ENCODE measurements around the gene SLC30A3. TPM values are rescaled to one million over a fixed set of nuclear protein-coding genes. Genes with fewer than 3 reads are reported as not detected.
"Not testable (repeated sequence)": the region's sequence is repeated elsewhere in the genome, so short reads cannot be mapped to it uniquely, and the experiment has no call there.

SLC30A3 gene
- total RNA-seq, 1 experiment from 2014 or later = not detected

DNA sequence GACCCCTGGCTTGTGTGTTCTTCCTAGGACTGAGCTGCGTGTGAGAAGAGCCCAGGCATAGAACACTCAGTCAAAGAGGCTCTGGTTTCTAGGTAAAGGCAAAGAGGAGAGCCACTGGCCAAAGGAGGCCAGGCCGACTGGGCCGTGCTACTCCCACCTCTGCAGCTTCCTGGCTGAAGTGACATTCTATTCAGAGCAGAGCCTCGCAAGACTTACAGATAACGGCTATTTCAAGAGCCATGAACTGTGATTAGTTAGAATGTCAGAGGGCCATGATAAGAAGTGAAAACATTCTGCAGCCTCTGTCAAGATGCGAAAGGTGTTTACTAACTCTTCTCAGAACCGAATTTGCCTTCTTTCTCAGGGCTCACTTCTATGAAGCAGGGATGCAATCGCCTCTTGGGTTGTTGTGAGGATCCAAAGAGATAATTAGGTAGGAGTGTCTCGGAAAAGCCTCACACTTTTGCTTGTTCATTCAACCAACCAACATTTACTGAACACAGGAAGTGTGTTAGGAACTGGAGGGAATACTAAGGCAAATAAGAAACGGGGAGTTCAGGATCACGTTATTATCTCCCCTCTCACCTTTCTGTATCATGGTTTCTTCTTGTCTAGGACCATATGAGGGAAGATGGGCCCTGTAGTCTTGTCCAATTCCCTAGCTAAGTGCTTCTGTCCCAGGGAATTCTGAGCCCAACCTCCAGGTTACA is 8.9 kb upstream of the SLC30A3 start:
- H3K27me3 Mint-ChIP-seq (ENCODE audit: insufficient read depth, unreplicated experiment) = peaks cover 1% of the 10 kb centered on the region
- no peaks in the 10 kb centered on the region for H3K9me3 Mint-ChIP-seq (ENCODE audit: unreplicated experiment)
- H3K4me1 Mint-ChIP-seq (ENCODE audit: insufficient read depth, unreplicated experiment) = peaks cover 7% of the 10 kb centered on the region
- intact Hi-C loops (cut with micrococcal nuclease) = no loop called here
- peaks cover 12% of the 10 kb centered on the region for H3K36me3 Mint-ChIP-seq (ENCODE audit: insufficient read depth, unreplicated experiment)
- ChIA-PET CTCF (interaction anchor here (0.6 to 2.1 kb wide), 4 partner anchors 8 to 254 kb away, joined by 3 to 19 read pairs (median 4); no protein-coding TSS in a partner anchor), POLR2A (interaction anchor here (1.5 kb wide), 1 partner anchor 200 kb away, joined by 3 read pairs; the partner anchor contains the start of gene OST4)
- no peak for DNase-seq (ENCODE audit: unreplicated experiment)
- TF ChIP-seq, protein P1, sequence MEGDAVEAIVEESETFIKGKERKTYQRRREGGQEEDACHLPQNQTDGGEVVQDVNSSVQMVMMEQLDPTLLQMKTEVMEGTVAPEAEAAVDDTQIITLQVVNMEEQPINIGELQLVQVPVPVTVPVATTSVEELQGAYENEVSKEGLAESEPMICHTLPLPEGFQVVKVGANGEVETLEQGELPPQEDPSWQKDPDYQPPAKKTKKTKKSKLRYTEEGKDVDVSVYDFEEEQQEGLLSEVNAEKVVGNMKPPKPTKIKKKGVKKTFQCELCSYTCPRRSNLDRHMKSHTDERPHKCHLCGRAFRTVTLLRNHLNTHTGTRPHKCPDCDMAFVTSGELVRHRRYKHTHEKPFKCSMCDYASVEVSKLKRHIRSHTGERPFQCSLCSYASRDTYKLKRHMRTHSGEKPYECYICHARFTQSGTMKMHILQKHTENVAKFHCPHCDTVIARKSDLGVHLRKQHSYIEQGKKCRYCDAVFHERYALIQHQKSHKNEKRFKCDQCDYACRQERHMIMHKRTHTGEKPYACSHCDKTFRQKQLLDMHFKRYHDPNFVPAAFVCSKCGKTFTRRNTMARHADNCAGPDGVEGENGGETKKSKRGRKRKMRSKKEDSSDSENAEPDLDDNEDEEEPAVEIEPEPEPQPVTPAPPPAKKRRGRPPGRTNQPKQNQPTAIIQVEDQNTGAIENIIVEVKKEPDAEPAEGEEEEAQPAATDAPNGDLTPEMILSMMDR (IDR thresholded peaks at IDR 0.05; ENCODE audit: unreplicated experiment) = no peak
- H3K27ac Mint-ChIP-seq (ENCODE audit: low read depth, unreplicated experiment) = no peak overlapping the region
- BruUV-seq (replicated peaks) = no TSS peak
- no peak overlapping the region for H3K4me3 Mint-ChIP-seq (ENCODE audit: unreplicated experiment)

DNA sequence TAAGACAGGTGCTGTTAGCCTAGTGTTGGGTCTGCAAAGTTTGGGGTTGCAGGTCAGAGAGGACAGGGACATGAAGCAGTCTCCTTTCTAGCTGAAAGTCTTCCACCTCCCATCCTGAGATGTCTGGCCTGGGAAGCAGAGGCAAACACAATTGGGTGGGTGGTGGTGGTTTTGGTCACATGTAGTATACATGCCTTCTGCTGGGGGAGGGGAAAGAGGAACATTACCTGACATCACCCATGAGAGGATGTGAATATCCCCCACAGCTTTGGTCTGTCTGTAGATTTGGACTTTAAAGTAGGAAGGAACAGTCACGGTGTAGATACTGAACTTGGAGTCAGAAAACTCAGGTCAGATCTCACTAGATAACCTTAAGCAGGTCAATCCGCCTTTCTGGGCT is 7.8 kb upstream of the SLC30A3 start:
- Mint-ChIP-seq H3K27ac (ENCODE audit: low read depth, unreplicated experiment) (no peak overlapping the region), H3K4me3 (ENCODE audit: unreplicated experiment) (no peak overlapping the region), H3K36me3 (ENCODE audit: insufficient read depth, unreplicated experiment) (peaks cover 12% of the 10 kb centered on the region), H3K9me3 (ENCODE audit: unreplicated experiment) (no peaks in the 10 kb centered on the region), H3K27me3 (ENCODE audit: insufficient read depth, unreplicated experiment) (no peaks in the 10 kb centered on the region), H3K4me1 (ENCODE audit: insufficient read depth, unreplicated experiment) (peaks cover 7% of the 10 kb centered on the region)
- intact Hi-C loops (cut with micrococcal nuclease) = no loop called here
- no peak for DNase-seq (ENCODE audit: unreplicated experiment)
- ChIA-PET POLR2A (interaction anchor here (1.5 kb wide), 1 partner anchor 199 kb away, joined by 3 read pairs; the partner anchor contains the start of gene OST4), CTCF (interaction anchor here (0.8 to 2.1 kb wide), 3 partner anchors 10 to 32 kb away, joined by 3 to 19 read pairs (median 4); no protein-coding TSS in a partner anchor)
- no TSS peak for BruUV-seq (replicated peaks)
- TF ChIP-seq, protein P1 (IDR thresholded peaks at IDR 0.05; ENCODE audit: unreplicated experiment) = no peak

DNA sequence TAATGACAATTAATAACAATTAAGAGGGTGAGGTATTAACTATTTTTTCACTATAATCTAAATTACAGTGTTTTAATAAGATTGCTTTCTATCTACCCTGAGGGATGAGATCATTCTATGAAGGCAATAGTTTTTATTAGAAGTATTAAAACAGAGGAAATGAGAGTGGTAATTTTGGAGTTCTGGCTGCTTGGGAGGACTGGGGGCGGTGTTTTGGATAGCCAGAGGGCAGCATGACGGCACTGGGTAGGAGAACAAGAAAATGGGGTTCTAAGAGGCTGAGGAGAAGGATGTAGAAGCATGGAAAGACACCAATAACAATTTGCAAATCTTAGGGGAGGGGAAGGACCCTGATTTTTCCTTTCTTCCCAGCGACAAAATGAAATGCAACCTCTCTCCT is 7.3 kb upstream of the SLC30A3 start:
- H3K9me3 Mint-ChIP-seq (ENCODE audit: unreplicated experiment) = no peaks in the 10 kb centered on the region
- H3K27ac Mint-ChIP-seq (ENCODE audit: low read depth, unreplicated experiment) = no peak overlapping the region
- H3K4me3 Mint-ChIP-seq (ENCODE audit: unreplicated experiment) = no peak overlapping the region
- ChIA-PET CTCF (interaction anchor here (0.8 to 1.4 kb wide), 2 partner anchors 9 to 14 kb away, joined by 3 to 10 read pairs; no protein-coding TSS in a partner anchor), POLR2A (no interaction called here)
- intact Hi-C loops (cut with micrococcal nuclease) = no loop called here
- no peaks in the 10 kb centered on the region for H3K27me3 Mint-ChIP-seq (ENCODE audit: insufficient read depth, unreplicated experiment)
- no peak for DNase-seq (ENCODE audit: unreplicated experiment)
- TF ChIP-seq, protein P1 (IDR thresholded peaks at IDR 0.05; ENCODE audit: unreplicated experiment) = no peak
- H3K36me3 Mint-ChIP-seq (ENCODE audit: insufficient read depth, unreplicated experiment) = peaks cover 11% of the 10 kb centered on the region
- H3K4me1 Mint-ChIP-seq (ENCODE audit: insufficient read depth, unreplicated experiment) = peaks cover 7% of the 10 kb centered on the region
- BruUV-seq (replicated peaks) = no TSS peak

DNA sequence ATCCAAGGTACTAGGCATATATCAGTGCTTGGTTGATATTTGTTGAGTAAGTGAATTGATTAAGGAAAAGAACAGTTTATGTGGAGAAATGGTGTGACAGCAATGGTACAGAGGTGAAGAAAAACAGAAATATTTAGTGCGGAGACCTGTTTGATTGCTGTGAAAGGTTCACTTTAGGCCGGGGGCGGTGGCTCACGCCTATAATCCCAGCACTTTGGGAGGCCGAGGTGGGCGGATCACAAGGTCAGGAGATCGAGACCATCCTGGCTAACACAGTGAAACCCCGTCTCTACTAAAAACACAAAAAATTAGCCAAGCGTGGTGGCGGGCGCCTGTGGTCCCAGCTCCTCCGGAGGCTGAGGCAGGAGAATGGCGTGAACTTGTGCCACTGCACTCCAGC is 5.4 kb upstream of the SLC30A3 start:
- H3K9me3 Mint-ChIP-seq (ENCODE audit: unreplicated experiment); H3K27me3 Mint-ChIP-seq (ENCODE audit: insufficient read depth, unreplicated experiment); H3K4me3 Mint-ChIP-seq (ENCODE audit: unreplicated experiment); DNase-seq (ENCODE audit: unreplicated experiment); H3K36me3 Mint-ChIP-seq (ENCODE audit: insufficient read depth, unreplicated experiment); intact Hi-C loops (cut with micrococcal nuclease); H3K27ac Mint-ChIP-seq (ENCODE audit: low read depth, unreplicated experiment); BruUV-seq (replicated peaks): not testable (repeated sequence)
- ChIA-PET CTCF (interaction anchor here (0.6 to 5.9 kb wide), 4 partner anchors 12 to 251 kb away, joined by 4 to 41 read pairs (median 6); no protein-coding TSS in a partner anchor), POLR2A (interaction anchor here (0.6 kb wide), 1 partner anchor 371 kb away, joined by 3 read pairs; no protein-coding TSS in a partner anchor)
- peaks cover 14% of the 10 kb centered on the region for H3K4me1 Mint-ChIP-seq (ENCODE audit: insufficient read depth, unreplicated experiment)
